Keratinocyte (primary cell): ENCODE results near the gene CDH22.

Experiments
- EZH2 ChIP-seq: IDR thresholded peaks from one replicate; pipeline ENCODE4 v1.6.1; 2012; ENCODE audit warnings: inconsistent platforms, mild to moderate bottlenecking, low read length, moderate library complexity
- TF ChIP-seq, protein P1 (sequence below), 3 experiments: IDR thresholded peaks in 1 of 3; conservative IDR thresholded peaks in 1 of 3; optimal IDR thresholded peaks in 1 of 3; 2 replicates in 2 of 3; 3 replicates in 1 of 3; pipeline versions ENCODE3 to v1.5.1; 2011; ENCODE audit warnings: low read length in 3 of 3, mild to moderate bottlenecking in 3 of 3, moderate library complexity in 2 of 3, control low read depth in 1 of 3, inconsistent platforms in 1 of 3; ENCODE audit not compliant: insufficient read depth in 2 of 3; ENCODE audit errors: extremely low read depth in 1 of 3

DNA sequence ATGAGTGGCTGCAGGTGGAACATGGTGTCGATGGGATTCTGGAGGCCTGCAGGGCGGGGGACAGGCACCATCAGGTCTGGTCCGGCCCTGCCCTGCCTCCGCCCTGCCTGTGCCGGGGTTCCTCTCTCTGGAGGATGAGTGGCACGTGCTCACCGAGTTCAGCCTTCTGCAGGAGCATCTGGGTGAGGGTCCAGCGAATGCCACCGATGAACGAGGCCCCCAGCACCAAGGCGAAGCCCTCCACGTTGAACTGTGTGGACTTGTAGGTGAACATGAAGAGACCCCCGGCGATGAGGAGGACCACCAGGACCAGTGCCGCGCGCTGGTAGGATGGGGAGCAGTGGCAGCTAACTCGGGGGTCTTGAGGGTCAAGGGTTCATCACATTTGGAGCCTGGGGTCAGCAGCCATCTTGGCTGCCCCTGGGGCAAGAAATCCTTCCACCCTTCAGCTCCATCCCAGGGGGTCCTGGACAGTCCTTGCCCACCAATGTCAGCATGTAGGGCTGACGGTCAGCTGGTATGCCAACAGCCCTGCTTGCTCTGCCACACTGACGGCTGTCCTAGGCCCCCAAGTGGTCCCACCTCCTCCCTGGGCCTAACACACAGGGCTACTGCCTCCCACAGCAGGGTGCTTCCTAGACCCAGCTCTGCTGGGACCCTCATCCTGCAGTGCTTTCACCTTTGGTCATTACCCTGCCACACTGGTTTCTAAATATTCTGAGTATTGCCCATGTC, 46.8 kb upstream of the CDH22 start:
- TF ChIP-seq, protein P1, sequence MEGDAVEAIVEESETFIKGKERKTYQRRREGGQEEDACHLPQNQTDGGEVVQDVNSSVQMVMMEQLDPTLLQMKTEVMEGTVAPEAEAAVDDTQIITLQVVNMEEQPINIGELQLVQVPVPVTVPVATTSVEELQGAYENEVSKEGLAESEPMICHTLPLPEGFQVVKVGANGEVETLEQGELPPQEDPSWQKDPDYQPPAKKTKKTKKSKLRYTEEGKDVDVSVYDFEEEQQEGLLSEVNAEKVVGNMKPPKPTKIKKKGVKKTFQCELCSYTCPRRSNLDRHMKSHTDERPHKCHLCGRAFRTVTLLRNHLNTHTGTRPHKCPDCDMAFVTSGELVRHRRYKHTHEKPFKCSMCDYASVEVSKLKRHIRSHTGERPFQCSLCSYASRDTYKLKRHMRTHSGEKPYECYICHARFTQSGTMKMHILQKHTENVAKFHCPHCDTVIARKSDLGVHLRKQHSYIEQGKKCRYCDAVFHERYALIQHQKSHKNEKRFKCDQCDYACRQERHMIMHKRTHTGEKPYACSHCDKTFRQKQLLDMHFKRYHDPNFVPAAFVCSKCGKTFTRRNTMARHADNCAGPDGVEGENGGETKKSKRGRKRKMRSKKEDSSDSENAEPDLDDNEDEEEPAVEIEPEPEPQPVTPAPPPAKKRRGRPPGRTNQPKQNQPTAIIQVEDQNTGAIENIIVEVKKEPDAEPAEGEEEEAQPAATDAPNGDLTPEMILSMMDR (optimal IDR thresholded peaks at IDR 0.05 in 1 of 3, IDR thresholded peaks at IDR 0.05 in 1 of 3, conservative IDR thresholded peaks at IDR 0.05 in 1 of 3; ENCODE audit: extremely low read depth in 1 of 3, insufficient read depth in 2 of 3, low read length in 3 of 3): no peak
- TF ChIP-seq EZH2: no peak
